HG02870 (cell line): ENCODE results near the gene NME4.
"Not testable (repeated sequence)": the region's sequence is repeated elsewhere in the genome, so short reads cannot be mapped to it uniquely, and the experiment has no call there.

Source experiments
- ATAC-seq: cut with Tn5 transposase; IDR thresholded peaks from one replicate; pipeline ENCODE4 v1.9.1; 2021; ENCODE audit warnings: mild to moderate bottlenecking, moderate library complexity; ENCODE audit not compliant: unreplicated experiment

The NME4 gene

DNA sequence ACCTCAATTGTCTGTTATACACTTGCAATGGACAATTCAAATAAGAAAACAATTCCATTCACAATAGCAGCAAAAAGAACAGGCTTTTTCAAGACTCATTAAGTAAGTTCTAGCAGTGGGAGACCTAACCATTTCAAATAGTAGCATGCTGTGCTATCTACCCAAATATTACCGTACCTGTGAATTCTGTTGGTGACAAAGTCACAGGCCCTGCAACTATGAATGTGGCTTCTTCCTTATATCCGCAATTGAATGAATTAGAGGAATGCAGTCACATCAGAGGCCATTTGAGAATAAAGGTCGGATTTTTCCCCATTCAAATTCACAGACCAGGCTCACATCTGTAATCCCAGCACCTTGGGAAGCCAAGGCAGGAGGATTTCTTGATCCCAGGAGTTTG lies 800 bp upstream of the NME4 start:
- no peak for ATAC-seq

- ATAC-seq, result no peak
Measured at GRCh38 chr16:396605-397004, 394 bp upstream of the NME4 start.

DNA sequence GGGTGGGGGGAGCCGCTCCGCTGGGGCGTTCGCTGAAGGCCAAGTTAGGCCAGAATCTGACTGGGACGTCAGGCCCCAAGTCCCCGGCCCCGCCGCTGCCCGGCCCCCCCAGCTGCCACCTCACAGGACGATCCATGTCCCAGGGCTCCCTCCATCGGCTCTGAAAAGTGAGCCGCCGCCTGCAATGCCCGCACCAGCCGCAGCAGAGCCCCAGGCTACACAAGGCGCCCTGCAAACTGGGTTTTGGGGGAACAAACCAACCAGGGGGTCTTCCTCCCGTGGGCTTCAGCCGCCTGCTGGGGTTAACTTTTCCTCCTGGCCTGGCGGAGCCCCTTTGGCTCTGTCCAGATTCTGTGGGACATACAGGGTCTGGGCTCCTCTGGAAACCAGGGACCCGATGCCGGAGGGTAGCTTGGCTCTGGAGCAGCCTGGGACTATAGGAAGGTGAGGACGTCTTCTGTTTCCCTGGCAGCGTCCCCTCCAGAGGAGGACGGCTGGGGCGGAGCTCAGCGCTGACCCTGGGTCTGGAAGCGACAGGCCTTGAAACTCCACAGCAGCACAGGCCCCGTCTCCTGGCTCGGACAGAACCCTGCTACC lies 835 bp downstream of the NME4 start:
- no peak for ATAC-seq

DNA sequence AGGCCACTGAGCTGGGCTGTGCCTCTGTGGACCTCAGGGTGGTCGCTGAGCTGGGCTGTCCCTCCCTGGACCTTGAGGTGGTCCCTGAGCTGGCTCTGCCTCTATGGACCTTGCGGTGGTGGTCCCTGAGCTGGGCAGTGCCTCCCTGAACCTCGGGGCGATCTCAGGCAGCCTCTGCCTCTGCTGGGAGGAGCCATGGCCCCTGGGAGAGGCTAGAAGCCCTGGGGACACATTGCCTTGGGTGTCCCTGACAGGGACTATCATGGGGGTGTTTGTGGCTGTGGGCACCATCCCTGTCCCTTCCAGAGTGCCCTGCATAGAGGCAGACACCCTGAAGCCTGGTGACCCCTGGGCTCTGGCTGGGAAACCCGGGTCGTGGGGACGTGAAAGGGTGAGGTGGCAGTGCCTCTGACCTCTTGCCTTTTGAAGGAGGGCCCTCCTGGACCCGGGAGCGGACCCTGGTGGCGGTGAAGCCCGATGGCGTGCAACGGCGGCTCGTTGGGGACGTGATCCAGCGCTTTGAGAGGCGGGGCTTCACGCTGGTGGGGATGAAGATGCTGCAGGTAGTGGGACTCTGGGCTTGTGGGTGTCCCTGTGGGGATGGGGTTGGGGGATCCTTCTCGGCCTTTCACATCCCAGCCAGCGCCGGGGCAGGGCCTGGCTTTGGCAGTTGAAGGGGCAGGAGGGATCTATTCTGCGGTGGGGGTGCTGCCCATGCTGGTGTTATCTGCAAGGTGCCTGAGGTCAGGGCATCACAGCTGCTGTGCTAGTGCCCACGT lies 1.8 kb downstream of the NME4 start:
- ATAC-seq, result no peak

DNA sequence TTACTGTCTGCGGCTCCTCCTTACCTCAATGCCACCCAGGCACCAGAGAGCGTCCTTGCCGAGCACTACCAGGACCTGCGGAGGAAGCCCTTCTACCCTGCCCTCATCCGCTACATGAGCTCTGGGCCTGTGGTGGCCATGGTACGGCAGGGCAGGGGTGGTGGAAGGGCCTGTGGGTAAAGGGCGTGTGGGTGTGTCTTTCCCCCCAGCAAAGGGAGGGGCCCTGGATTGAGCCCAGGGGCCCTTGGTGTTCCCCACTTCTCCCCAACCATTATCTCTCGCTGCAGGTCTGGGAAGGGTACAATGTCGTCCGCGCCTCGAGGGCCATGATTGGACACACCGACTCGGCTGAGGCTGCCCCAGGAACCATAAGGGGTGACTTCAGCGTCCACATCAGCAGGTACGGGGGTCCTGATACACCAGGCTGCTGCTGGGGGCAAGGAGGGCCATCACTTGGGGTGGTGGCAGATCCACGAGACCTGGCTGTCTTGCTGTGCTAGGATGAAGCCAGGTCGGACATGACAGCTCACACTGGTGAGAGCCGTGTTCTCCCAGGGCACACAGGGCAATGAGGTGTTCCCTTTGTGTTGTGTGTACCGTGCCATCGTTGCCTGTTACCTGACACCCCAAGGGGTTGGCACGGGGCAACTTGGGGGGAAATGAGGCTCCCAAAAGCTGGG lies 2.5 kb downstream of the NME4 start:
- ATAC-seq, result no peak

- ATAC-seq, result no peak
Measured at GRCh38 chr16:400061-400591, 3.1 kb downstream of the NME4 start.

- peak; percentile 40 for ATAC-seq
Measured at GRCh38 chr16:401468-402348, 4.7 kb downstream of the NME4 start, which contains the start of gene DECR2. TSS of gene DECR2 (plus strand) at chr16:401885. CDS start at chr16:401964, 79 bp downstream.

DNA sequence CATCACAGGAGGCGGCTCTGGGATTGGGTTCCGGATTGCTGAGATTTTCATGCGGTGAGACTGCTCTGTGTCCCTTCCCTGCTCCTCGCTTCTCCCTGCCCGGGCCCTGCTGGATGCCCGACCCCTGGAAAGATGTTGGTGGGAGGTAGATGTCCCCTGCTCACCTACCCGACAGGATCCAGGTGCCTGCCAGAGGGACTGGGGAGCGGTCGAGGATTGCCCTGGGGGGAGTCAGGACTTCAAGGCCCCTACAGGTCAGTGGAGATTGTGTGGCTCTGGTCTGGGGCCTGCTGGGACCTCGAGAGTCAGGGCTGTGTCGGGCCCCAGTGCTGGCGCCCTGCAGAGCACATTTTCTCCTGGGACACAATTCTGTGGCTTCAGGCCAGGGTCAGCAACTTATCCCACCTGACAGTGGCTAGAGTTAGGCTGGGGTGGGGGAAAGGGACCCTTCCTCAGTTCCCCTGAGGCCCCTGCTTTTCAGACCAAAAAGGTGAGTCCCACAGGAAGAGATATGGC lies 8.0 kb downstream of the NME4 start:
- no peak for ATAC-seq

- ATAC-seq, result no peak
Measured at GRCh38 chr16:405548-406506, 8.8 kb downstream of the NME4 start.

- ATAC-seq, result no peak
Measured at GRCh38 chr16:407253-407652, 10.3 kb downstream of the NME4 start.

- no peak for ATAC-seq
Measured at GRCh38 chr16:410516-411178, 13.6 kb downstream of the NME4 start.

DNA sequence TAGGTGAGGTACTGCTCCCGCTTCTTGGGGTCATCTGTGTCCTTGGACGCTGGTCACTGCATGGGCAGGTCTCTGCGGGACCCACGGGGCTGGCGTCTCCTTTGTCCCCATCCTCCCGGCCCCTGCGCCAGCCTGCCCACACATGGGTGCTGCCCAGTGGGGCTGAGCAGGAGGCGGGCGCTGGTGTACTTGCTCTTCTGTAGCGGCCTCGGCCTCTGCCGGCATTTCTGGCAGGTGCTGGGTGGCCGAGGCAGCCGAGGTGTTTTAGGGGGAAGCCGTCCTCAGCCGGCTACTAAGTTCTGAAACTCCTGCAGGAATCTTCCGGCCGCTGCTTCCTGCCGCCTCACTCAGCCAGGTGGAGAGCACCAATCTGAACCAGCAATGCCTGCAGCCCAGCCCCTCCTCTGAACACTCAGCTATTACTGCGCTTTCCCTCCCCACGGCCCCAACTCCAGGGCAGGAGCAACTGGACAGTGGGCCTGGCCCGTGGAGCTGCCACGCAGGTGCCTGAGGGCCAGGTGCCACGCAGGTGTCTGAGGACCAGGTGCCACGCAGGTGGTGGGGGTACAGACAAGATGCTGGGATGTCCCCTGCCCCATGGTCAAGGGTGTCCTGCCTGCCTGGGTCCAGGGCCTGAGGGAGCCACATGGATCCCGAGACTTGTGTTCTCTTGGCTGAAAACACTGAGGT lies 14.7 kb downstream of the NME4 start:
- ATAC-seq, result no peak

DNA sequence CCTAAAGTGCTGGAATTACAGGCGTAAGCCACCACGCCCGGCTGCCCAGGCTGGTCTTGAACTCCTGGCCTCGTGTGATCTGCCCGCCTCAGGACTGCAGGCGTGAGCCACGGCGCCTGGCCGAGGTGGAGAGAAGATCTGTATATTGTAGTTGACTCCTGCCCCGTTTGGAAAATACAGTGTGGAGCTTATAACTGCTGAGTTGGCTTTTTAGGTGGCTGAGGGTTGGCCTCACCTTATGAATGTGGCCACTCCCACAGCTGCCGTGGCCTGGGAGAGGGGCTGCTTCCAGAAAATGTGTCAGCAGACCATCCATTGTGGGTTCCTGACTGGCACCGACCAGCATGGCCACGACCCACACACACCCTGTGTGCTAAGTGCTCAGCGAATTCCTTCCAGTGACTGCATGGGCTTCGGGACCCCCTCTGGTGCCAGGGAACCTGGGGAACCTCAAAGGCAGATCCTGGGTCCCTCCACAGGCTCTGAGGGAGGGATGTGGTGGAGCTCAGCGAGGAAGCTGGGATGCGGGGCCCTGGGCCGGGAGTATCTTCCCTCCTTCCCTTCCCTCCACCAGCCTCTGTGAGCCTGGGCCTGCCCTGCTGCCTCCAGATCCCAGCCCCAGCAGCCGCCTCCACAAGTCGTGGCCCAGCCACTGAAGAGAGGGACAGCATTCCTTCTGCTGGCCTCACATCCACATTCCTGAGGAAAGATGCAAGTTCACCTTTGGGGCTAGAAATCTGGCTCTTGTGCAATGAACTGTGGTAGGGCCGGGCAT lies 17.6 kb downstream of the NME4 start:
- no peak for ATAC-seq

DNA sequence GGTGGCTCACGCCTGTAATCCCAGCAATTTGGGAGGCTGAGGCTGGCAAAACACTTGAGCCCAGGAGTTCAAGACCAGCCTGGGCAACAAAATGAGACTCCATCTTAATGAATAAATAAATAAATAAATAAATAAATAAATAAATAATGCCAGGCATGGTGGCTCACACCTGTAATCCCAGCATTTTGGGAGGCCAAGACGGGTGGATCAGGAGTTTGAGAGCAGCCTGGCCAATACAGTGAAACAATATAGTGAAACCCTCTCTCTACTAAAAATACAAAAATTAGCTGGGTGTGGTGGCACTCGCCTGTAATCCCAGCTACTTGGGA lies 18.1 kb downstream of the NME4 start:
- not testable (repeated sequence) for ATAC-seq

- ATAC-seq, result not testable (repeated sequence)
Measured at GRCh38 chr16:422179-422578, 25.2 kb downstream of the NME4 start.

- ATAC-seq, result no peak
Measured at GRCh38 chr16:424033-424622, 27.1 kb downstream of the NME4 start.

GRCh38 chr16:424623-425081 lies 27.7 kb downstream of the NME4 start:
- no peak for ATAC-seq
